ENCODE measurements around the gene IZUMO2.
"Not testable (repeated sequence)": the region's sequence is repeated elsewhere in the genome, so short reads cannot be mapped to it uniquely, and the experiment has no call there.

The IZUMO2 gene

DNA sequence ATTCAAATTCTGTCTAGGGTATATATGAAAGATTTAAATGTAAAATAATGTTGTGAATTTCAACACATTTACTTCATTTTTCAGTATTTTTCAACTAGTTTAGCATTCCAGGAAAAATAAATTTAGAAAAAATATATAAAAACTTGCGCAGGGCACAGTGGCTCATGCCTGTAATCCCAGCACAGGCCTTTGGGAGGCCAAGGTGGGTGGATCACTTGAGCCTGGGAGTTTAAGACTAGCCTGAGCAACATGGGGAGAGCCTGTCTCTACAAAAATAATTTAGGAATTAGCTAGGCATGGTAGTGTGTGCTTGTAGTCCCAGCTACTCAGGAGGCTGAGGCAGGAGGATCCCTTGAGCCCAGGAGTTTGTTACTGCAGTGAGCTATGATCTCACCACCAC, 21.2 kb downstream of the IZUMO2 start:
- not testable (repeated sequence) for H3K27ac ChIP-seq (ENCODE audit: low read depth, low read length); H3K9me3 ChIP-seq (ENCODE audit: control insufficient read depth in 5 of 5, low read length in 5 of 5); H3K4me3 ChIP-seq (ENCODE audit: low read depth in 1 of 5, low read length in 5 of 5); H3K36me3 ChIP-seq (ENCODE audit: control insufficient read depth in 5 of 5, insufficient read depth in 5 of 5, low read length in 5 of 5); H3K27me3 ChIP-seq (ENCODE audit: control insufficient read depth in 5 of 5, insufficient read depth in 4 of 5, low read length in 5 of 5); H3K9ac ChIP-seq (ENCODE audit: low read length in 5 of 5); H3K4me1 ChIP-seq (ENCODE audit: control insufficient read depth in 5 of 5, insufficient read depth in 5 of 5, low read length in 5 of 5)

DNA sequence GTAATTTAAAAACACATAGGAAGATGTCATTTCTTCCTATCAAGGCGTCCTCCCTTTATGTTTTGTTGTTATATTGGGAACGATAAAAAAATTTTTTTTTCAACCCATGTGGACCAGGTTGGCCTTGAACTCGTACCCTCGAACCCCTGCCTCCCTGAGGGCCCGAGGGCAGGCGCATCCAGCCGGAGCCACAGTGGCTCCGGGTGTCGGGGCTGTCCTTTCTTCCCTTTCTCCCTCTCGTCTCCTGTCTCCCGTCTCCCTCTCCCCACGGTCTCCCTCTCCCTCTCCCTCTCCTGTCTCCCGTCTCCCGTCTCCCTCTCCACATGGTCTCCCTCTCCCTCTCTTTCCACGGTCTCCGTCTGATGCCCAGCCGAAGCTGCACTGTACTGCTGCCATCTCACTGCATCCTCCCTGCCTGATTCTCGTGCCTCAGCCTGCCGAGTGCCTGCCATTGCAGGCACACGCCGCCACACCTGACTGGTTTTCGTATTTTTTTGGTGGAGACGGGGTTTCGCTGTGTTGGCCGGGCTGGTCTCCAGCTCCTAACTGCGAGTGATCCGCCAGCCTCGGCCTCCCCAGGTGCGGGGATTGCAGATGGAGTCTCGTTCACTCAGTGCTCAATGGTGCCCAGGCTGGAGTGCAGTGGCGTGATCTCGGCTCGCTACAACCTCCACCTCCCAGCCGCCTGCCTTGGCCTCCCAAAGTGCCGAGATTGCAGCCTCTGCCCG, 22.8 kb downstream of the IZUMO2 start:
- not testable (repeated sequence) for H3K4me1 ChIP-seq (ENCODE audit: control insufficient read depth in 5 of 5, insufficient read depth in 5 of 5, low read length in 5 of 5); H3K36me3 ChIP-seq (ENCODE audit: control insufficient read depth in 5 of 5, insufficient read depth in 5 of 5, low read length in 5 of 5); H3K9ac ChIP-seq (ENCODE audit: low read length in 5 of 5); H3K27me3 ChIP-seq (ENCODE audit: control insufficient read depth in 5 of 5, insufficient read depth in 4 of 5, low read length in 5 of 5); H3K9me3 ChIP-seq (ENCODE audit: control insufficient read depth in 5 of 5, low read length in 5 of 5); H3K27ac ChIP-seq (ENCODE audit: low read depth, low read length); H3K4me3 ChIP-seq (ENCODE audit: low read depth in 1 of 5, low read length in 5 of 5)

DNA sequence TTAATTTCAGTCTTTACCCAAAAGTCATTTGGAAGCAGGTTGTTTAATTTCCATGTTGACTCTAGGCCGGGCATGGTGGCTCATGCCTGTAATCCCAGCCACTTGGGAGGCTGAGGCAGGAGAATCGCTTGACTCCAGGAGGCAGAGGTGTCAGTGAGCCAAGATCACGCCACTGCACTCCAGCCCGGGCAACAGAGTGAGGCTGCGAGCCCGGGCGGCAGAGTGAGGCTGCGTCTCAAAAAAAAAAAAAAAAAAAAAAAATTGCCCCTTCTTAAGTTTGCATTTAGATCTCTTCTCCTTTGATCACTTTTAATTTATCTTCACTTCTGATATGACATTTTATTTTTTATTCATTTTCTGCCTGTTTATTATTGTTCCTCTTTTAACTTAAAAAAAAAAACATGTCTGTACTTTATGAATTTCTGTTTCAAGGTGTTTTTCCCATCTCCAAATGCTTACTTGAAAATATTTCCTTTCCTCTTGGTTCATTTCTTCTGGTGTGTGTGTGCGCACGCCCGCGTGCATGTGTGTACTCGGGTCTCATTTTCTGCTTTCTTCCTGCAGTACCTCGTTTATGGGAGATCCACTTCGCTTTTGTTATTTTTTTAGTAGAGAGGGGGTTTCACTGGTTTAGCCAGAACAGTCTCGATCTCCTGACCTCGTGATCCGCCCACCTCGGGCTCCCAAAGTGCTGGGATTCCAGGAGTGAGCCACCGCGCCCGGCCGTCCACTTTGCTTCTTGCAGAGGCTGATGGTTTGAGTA, 26.3 kb downstream of the IZUMO2 start:
- not testable (repeated sequence) for H3K27me3 ChIP-seq (ENCODE audit: control insufficient read depth in 5 of 5, insufficient read depth in 4 of 5, low read length in 5 of 5); H3K36me3 ChIP-seq (ENCODE audit: control insufficient read depth in 5 of 5, insufficient read depth in 5 of 5, low read length in 5 of 5); H3K27ac ChIP-seq (ENCODE audit: low read depth, low read length); H3K9me3 ChIP-seq (ENCODE audit: control insufficient read depth in 5 of 5, low read length in 5 of 5); H3K4me1 ChIP-seq (ENCODE audit: control insufficient read depth in 5 of 5, insufficient read depth in 5 of 5, low read length in 5 of 5); H3K4me3 ChIP-seq (ENCODE audit: low read depth in 1 of 5, low read length in 5 of 5); H3K9ac ChIP-seq (ENCODE audit: low read length in 5 of 5)

DNA sequence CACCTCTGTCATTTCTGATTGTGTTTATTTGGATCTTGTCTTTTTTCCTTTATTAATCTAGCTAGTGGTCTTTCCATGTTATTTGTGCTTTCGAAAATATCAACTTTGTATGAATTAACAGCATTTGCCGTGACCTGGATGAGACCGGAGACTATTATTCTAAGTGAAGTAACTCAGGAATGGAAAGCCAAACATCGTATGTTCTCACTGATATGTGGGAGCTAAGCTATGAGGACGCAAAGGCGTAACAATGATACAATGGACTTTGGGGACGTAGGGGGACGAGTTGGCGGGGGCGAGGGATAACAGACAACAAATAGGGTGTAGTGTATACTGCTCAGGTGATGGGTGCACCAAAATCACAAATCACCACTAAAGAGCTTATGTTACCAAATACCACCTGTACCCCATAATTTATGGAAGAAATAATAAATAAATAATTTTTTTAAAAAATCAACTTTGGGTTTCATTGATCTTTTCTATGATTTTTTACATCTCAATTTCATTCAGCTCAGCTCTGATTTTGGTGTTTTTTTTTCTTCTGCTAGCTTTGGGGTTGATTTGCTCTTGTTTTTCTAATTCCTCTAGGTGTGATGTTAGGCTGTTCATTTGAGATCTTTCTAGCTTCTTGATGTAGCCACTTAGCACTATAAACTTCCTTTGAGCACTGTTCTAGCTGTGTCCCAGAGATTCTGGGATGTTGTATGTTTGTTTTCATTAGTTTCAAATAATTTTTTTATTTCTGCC, 27.1 kb downstream of the IZUMO2 start:
- not testable (repeated sequence) for H3K27ac ChIP-seq (ENCODE audit: low read depth, low read length); H3K4me3 ChIP-seq (ENCODE audit: low read depth in 1 of 5, low read length in 5 of 5); H3K4me1 ChIP-seq (ENCODE audit: control insufficient read depth in 5 of 5, insufficient read depth in 5 of 5, low read length in 5 of 5); H3K9me3 ChIP-seq (ENCODE audit: control insufficient read depth in 5 of 5, low read length in 5 of 5); H3K9ac ChIP-seq (ENCODE audit: low read length in 5 of 5); H3K27me3 ChIP-seq (ENCODE audit: control insufficient read depth in 5 of 5, insufficient read depth in 4 of 5, low read length in 5 of 5); H3K36me3 ChIP-seq (ENCODE audit: control insufficient read depth in 5 of 5, insufficient read depth in 5 of 5, low read length in 5 of 5)

DNA sequence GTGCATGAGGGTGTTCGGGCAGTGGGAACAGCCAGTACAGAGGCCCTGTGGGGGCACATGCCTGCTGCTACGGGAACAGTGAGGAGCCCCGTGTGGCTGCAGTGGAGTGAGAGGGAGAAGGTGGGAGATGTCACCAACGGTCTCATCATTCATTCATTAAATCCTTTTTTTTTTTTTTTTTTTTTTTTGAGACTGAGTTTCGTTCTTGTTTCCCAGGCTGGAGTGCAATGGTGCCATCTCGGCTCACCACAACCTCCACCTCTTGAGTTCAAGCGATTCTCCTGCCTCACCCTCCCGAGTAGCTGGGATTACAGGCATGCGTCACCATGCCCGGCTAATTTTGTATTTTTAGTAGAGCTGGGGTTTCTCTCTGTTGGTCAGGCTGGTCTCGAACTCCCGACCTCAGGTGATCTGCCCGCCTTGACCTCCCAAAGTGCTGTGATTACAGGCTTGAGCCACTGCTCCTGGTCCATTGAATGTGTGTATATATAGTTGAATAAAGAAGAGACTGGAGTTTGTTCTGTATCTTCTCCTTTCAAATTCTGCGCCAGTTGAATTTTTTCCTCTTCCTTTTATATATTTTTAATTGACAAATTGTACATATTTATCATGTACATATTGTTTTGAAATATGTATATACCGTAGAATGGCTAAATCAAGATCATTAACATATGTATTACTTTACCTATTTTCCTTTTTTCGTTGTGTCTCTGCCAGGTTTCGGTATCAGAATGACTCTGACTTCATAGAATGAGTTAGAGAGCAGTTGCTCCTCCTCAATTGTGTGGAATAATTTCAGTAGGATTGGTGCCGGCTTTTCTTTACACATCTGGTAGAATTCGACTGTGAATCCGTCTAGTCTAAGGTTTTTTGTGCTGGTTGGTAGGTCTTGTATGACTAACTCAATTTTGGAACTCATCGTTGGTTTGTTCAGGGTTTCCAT, 28.0 kb downstream of the IZUMO2 start:
- not testable (repeated sequence) for H3K9ac ChIP-seq (ENCODE audit: low read length in 5 of 5); H3K36me3 ChIP-seq (ENCODE audit: control insufficient read depth in 5 of 5, insufficient read depth in 5 of 5, low read length in 5 of 5); H3K9me3 ChIP-seq (ENCODE audit: control insufficient read depth in 5 of 5, low read length in 5 of 5); H3K4me1 ChIP-seq (ENCODE audit: control insufficient read depth in 5 of 5, insufficient read depth in 5 of 5, low read length in 5 of 5); H3K27me3 ChIP-seq (ENCODE audit: control insufficient read depth in 5 of 5, insufficient read depth in 4 of 5, low read length in 5 of 5); H3K27ac ChIP-seq (ENCODE audit: low read depth, low read length); H3K4me3 ChIP-seq (ENCODE audit: low read depth in 1 of 5, low read length in 5 of 5)

DNA sequence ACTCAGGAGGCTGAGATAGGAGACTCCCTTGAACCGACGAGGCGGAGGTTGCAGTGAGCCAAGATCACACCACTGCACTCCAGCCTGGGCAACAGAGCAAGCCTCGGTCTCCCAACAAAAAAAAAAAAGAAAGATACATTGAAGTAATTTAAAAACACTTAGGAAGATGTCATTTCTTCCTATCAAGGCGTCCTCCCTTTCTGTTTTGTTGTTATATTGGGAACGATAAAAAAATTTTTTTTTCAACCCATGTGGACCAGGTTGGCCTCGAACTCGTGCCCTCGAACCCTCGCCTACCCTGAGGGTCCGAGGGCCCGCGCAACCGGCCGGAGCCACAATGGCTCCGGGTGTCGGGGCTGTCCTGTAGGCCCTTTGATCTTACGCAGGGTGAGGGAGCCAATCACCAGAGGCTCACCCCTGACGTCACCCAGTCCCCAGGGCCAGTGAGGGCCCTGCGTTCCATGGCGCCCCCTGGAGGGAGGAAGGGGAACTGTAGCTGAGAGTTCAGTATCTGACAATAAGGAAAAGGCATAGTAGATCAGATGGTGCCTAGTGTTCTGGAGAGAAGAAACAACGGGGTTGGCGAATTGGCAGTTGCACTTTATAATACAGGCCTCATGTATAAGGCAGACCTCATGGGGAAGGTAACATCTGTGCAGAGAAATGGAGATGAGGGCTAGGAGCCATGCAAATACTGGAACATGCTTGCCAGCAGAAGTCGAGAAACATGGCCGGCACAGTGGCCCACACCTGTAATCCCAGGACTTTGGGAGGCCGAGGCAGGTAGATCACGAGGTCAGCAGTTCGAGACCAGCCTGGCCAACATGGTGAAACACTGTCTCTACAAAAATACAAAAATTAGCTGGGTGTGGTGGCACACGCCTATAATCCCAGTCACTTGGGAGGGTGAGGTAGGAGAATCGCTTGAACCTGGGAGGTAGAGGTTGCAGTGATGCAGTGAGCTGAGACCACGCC, 29.3 kb downstream of the IZUMO2 start:
- H3K27me3 ChIP-seq (ENCODE audit: control insufficient read depth in 5 of 5, insufficient read depth in 4 of 5, low read length in 5 of 5); H3K36me3 ChIP-seq (ENCODE audit: control insufficient read depth in 5 of 5, insufficient read depth in 5 of 5, low read length in 5 of 5); H3K4me3 ChIP-seq (ENCODE audit: low read depth in 1 of 5, low read length in 5 of 5); H3K9ac ChIP-seq (ENCODE audit: low read length in 5 of 5); H3K27ac ChIP-seq (ENCODE audit: low read depth, low read length); H3K9me3 ChIP-seq (ENCODE audit: control insufficient read depth in 5 of 5, low read length in 5 of 5); H3K4me1 ChIP-seq (ENCODE audit: control insufficient read depth in 5 of 5, insufficient read depth in 5 of 5, low read length in 5 of 5): not testable (repeated sequence)

DNA sequence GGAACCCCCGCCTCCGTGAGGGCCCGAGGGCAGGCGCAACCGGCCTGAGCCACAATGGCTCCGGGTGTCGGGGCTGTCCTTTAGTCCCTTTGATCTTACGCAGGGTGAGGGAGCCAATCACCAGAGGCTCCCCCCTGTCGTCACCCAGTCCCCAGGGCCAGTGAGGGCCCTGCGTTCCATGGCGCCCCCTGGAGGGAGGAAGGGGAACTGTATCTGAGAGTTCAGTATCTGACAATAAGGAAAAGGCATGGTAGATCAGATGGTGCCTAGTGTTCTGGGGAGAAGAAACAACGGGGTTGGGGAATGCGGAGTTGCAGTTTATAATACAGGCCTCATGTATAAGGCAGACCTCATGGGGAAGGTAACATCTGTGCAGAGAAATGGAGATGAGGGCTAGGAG, 59.1 kb downstream of the IZUMO2 start:
- not testable (repeated sequence) for H3K4me3 ChIP-seq (ENCODE audit: low read depth in 1 of 5, low read length in 5 of 5); H3K9me3 ChIP-seq (ENCODE audit: control insufficient read depth in 5 of 5, low read length in 5 of 5); H3K36me3 ChIP-seq (ENCODE audit: control insufficient read depth in 5 of 5, insufficient read depth in 5 of 5, low read length in 5 of 5); H3K9ac ChIP-seq (ENCODE audit: low read length in 5 of 5); H3K27ac ChIP-seq (ENCODE audit: low read depth, low read length); H3K27me3 ChIP-seq (ENCODE audit: control insufficient read depth in 5 of 5, insufficient read depth in 4 of 5, low read length in 5 of 5); H3K4me1 ChIP-seq (ENCODE audit: control insufficient read depth in 5 of 5, insufficient read depth in 5 of 5, low read length in 5 of 5)

DNA sequence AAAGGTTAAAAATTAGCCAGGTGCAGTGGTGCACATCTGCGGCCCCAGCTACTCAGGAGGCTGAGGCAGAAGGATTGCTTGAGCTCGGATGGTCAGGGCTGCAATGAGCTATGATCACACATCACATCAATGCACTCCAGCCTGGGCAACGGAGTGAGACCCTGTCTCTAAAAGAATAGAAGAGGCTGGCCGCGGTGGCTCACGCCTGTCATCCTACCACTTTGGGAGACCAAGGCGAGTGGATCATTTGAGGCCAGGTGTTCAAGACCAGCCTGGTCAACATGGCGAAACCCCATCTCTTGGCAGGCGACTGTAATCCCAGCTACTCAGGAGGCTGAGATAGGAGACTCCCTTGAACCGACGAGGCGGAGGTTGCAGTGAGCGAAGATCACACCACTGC, 59.7 kb downstream of the IZUMO2 start:
- not testable (repeated sequence) for H3K9ac ChIP-seq (ENCODE audit: low read length in 5 of 5); H3K27me3 ChIP-seq (ENCODE audit: control insufficient read depth in 5 of 5, insufficient read depth in 4 of 5, low read length in 5 of 5); H3K27ac ChIP-seq (ENCODE audit: low read depth, low read length); H3K36me3 ChIP-seq (ENCODE audit: control insufficient read depth in 5 of 5, insufficient read depth in 5 of 5, low read length in 5 of 5); H3K4me1 ChIP-seq (ENCODE audit: control insufficient read depth in 5 of 5, insufficient read depth in 5 of 5, low read length in 5 of 5); H3K9me3 ChIP-seq (ENCODE audit: control insufficient read depth in 5 of 5, low read length in 5 of 5); H3K4me3 ChIP-seq (ENCODE audit: low read depth in 1 of 5, low read length in 5 of 5)

Data from subcutaneous abdominal adipose tissue (tissue), 5 donors.